ENCODE results near the gene EDIL3.

The EDIL3 gene, protein sequence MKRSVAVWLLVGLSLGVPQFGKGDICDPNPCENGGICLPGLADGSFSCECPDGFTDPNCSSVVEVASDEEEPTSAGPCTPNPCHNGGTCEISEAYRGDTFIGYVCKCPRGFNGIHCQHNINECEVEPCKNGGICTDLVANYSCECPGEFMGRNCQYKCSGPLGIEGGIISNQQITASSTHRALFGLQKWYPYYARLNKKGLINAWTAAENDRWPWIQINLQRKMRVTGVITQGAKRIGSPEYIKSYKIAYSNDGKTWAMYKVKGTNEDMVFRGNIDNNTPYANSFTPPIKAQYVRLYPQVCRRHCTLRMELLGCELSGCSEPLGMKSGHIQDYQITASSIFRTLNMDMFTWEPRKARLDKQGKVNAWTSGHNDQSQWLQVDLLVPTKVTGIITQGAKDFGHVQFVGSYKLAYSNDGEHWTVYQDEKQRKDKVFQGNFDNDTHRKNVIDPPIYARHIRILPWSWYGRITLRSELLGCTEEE

DNA sequence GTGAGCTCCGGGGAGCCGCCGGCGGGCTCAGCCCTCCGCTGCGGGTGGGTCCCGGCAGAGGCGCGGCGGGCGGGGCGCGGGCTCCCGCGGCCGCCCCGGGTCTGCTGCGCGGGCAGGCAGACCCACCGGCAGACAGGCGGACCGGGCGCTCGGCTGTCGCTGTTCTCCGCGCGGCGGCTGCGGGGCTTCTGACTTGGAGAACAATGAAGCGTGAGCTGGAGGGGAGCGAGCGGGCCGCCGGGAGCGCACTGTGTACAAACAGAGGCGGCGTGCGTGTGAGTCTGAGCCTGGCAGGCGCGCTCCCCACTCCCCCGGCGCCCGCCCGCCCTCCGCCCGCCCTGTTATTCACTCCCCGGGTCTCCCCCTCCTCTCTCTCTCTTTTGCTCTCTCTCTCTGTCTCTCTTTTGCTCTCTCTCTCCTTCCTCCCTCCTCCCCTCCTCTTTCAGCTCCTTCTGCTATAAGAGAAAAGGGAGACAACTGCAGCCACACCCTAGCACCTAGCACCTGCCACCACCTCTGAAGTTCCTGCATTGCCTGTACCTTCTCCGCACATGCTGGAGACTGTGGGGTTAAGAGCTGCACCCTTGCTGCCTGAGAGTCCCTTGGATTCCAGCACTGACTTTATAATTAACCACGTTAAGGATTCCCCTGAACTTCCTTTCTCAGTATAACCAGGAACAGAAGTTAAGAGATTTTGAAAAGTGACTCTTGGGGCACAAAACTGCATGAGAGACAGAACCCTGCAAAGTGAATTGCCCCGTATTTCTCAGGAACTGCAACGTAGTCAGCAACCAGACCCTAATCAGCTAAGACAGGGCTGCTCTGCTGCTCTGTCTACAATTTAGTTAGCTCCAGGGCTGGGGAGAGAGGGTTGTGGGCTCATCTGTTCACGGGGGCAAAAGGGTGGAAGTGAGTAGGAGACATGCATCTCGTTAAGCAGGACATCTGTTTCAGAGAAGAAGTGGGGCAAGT lies at the start of gene EDIL3:
TSS of gene EDIL3 (minus strand) at position 277 of the 972 bp plus-strand sequence. CDS start 506 bp downstream, outside the sequence.
- Mint-ChIP-seq H3K9me3 (no peaks in the 10 kb centered on the region), H3K27me3 (peaks cover 50% of the 10 kb centered on the region), H3K4me1 (no peaks in the 10 kb centered on the region), H3K27ac (no peak within 1 kb of the TSS), H3K4me3 (no peak within 1 kb of the TSS), H3K36me3 (ENCODE audit: low read depth) (no peaks in the 10 kb centered on the region)
- ATAC-seq (no peak), DNase-seq (no peak)

DNA sequence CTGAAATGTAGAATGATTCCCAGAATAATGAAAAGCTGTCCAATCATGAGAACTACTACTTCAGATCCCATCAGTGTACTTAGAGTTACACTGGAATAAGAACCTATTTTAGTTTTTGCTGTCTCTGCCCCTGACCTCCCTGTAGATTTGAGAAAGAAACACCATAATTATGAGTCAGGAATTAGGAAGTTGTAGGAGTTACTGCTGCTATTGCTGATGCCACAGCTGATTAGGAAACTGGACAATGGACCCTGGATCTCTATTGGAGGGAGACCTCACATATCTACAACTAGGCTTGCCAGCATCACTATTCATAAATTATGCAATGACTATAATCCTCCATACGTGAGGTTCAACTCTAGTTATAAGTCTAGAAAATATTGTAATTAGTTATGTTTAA lies 48.8 kb upstream of the EDIL3 start:
- Mint-ChIP-seq H3K4me3 (no peak overlapping the region), H3K4me1 (no peaks in the 10 kb centered on the region), H3K36me3 (ENCODE audit: low read depth) (no peaks in the 10 kb centered on the region), H3K27ac (no peak overlapping the region), H3K27me3 (no peaks in the 10 kb centered on the region), H3K9me3 (peaks cover 5% of the 10 kb centered on the region)
- DNase-seq (no peak), ATAC-seq (no peak)

DNA sequence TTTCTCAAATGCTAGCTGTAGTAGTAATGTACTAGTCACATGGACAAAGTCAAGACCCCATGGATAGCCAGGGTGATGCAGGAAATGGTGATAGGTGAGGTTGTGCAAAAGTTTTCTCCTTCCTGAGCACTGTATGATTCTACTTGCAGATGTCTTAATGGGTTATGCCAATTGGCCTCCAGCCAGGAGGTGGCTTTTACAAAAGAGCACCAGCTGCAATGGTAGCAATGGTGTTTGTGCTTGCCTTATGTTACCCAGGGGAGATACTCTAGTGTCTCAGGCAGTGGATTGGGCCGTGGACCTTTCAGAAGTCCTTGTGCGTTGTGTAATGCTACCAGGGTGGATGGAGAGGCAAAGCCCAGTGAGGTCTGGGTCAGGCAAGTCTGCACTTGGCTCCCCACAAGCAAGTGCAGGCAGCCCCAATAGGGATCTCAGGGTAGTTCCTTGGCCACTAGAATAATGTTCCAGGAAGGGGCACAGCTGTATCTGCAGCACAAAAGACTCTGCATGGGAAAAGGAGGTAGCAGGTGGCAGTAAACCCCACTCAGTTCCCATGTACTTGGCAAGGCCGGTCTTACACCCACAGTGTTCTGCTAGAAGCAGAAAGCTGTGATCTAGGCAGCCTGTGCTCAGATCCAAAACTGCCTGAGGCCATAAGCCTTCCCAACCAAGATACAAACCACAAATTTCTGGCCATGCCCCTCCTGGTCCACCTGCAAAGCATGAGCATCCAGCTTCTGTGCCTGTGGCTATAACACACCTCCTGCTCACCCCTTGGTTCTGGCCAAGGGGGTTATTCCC lies 46.4 kb upstream of the EDIL3 start:
- no peak overlapping the region for H3K4me3 Mint-ChIP-seq
- ATAC-seq: no peak

DNA sequence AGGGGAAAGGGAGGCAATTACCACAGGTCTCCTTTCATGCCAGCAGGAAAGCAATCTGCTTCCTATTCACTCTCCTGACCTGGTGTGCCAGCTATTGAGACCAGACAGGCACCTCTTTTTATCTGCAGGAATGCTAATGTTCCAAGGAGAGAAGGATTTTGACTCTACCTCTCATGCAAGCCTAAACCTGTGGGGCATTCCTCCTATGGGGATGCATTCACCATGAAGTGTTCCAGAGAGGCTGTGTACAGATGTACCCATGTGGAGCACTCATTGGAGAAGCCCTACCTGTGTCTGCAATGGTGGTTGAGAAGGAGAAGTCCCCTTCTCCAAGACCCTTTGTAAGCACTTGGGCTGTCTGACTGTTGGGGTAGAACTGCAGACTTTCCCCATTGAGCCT lies 45.4 kb upstream of the EDIL3 start:
- H3K4me1 Mint-ChIP-seq: no peaks in the 10 kb centered on the region
- H3K27ac Mint-ChIP-seq: no peak overlapping the region
- H3K4me3 Mint-ChIP-seq: no peak overlapping the region
- H3K36me3 Mint-ChIP-seq (ENCODE audit: low read depth): no peaks in the 10 kb centered on the region
- no peak for DNase-seq
- no peak for ATAC-seq
- no peaks in the 10 kb centered on the region for H3K27me3 Mint-ChIP-seq
- peaks cover 7% of the 10 kb centered on the region for H3K9me3 Mint-ChIP-seq

More for the DNA sequence above, 46.4 kb upstream of the EDIL3 start:
- H3K27ac Mint-ChIP-seq: no peak overlapping the region
- H3K9me3 Mint-ChIP-seq: peaks cover 7% of the 10 kb centered on the region
- no peaks in the 10 kb centered on the region for H3K27me3 Mint-ChIP-seq
- DNase-seq: no peak
- H3K36me3 Mint-ChIP-seq (ENCODE audit: low read depth): no peaks in the 10 kb centered on the region
- no peaks in the 10 kb centered on the region for H3K4me1 Mint-ChIP-seq

DNA sequence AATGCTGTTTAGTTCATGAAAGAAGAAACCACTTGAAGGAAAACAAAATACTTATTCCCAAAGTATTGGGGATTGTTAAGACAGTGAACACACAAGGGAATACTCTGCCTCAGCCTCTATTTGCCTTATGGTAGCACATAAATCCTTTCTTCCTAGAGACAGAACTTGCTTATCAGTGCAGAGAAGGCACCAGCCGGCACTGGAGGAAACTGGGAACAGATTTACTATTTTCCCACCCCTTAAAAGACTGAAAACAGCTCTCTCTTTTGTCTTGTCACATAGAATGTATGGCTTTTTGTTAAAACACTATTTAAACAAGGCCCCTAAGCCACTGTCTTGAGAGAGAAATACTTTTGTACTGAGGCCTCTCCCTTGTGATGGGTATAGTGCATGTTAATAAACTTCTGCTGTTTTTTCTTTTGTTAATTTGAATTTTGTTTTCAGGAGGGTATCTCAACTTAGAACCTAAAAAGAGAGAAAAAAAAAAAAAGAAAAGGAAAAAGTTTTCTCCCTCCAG lies 40.7 kb upstream of the EDIL3 start:
- DNase-seq: no peak
- Mint-ChIP-seq H3K9me3 (peaks cover 11% of the 10 kb centered on the region), H3K27me3 (no peaks in the 10 kb centered on the region), H3K36me3 (ENCODE audit: low read depth) (no peaks in the 10 kb centered on the region), H3K27ac (no peak overlapping the region), H3K4me1 (no peaks in the 10 kb centered on the region), H3K4me3 (no peak overlapping the region)
- no peak for ATAC-seq

DNA sequence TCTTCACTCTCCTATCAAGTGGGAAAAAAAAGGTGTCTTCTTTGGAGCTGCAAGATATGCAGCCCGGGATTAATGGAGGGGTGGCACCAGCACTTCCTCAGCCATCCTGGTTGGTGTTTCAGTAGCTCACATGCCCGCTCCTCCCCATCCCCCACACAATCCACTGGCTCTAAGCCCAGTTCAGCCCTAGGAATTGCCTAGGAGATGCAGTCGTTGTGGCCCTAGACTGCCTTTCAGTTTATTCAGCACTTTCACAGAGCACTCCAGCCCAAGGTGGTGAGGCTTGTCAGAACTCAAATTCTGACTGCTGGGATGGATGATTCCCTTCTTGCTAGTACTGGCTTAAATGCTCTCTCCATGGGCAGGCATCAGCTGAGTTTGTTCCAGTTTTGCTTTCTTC lies 35.1 kb upstream of the EDIL3 start:
- DNase-seq: no peak
- ATAC-seq: no peak
- Mint-ChIP-seq H3K4me1 (no peaks in the 10 kb centered on the region), H3K27me3 (no peaks in the 10 kb centered on the region), H3K4me3 (no peak overlapping the region), H3K36me3 (ENCODE audit: low read depth) (no peaks in the 10 kb centered on the region), H3K27ac (no peak overlapping the region), H3K9me3 (peaks cover 14% of the 10 kb centered on the region)

DNA sequence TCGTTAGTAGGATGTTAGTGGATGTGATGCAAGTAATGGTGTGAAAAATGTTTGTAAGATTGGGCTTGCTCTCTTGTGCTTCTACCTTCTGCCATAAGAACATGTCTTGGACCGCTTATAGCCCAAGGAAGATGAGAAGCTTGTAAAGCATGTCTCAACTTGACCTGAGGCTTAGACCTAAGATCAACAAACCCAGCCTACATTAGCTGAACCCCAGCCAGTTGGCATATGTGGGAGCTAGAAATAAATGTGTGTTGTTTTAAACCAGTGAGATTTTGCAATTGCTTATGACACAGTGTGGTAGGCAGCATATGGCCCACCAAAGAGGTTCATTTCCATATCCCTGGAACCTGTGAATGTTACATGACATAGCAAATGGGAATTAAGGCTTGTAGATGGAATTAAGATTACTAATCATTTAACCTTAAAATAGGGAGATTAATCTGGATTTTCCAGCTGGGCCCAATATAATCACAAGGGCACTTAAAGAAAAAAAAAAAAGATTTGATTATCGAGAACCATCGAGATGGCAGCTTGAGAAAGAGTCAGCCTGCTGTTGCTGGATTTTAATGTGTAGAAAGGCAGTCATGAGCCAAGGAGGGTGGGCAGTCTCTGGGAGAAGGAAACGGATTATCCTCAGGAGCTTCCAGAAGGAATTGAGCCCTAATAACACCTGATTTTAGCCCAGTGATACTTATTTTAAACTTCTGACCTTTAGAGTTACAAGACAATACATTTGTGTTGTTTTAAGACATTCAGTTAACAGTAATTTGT lies 27.3 kb upstream of the EDIL3 start:
- no peak for ATAC-seq
- Mint-ChIP-seq H3K4me1 (no peaks in the 10 kb centered on the region), H3K27me3 (no peaks in the 10 kb centered on the region), H3K27ac (no peak overlapping the region), H3K4me3 (no peak overlapping the region), H3K9me3 (peaks cover 9% of the 10 kb centered on the region), H3K36me3 (ENCODE audit: low read depth) (no peaks in the 10 kb centered on the region)
- DNase-seq: no peak

DNA sequence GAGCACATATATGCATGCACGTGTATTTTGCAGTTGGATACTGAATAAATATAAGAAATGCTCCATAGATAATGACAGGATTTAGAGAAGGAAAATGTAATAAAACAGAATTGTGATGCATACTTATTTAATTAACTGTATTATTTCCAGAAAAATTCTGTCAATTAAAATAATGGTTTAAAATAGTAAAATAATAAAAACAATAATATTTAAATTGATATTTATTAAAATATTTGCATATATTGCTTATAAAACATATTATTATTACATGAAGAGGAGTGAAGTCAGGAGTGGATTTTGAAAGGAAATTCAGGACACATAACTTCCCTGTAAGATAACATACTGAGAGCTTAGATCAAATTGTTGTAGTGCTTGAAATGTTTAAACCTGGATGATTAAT lies 21.4 kb upstream of the EDIL3 start:
- DNase-seq (no peak), ATAC-seq (no peak)
- H3K4me3 Mint-ChIP-seq: no peak overlapping the region
- no peaks in the 10 kb centered on the region for H3K36me3 Mint-ChIP-seq (ENCODE audit: low read depth)
- H3K9me3 Mint-ChIP-seq: no peaks in the 10 kb centered on the region
- H3K27ac Mint-ChIP-seq: no peak overlapping the region
- no peaks in the 10 kb centered on the region for H3K4me1 Mint-ChIP-seq
- no peaks in the 10 kb centered on the region for H3K27me3 Mint-ChIP-seq

DNA sequence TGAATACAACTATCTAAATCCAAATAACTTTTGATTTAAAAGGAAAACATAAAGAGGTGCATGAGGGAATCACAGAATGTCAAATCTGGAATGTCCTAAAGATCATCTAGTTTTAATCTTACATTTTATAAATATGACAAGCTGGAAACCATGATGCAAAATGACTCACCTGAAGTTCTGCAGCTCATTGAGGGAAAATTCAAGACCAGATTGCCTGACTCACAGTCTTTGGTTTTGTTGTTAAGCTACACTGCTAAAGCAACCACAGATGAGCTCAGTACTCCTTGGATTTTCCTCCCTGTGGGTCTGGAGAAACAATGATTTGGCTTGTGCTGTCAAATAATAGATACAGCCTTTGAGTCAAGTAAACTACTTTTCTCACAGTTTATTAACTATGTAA lies 19.1 kb upstream of the EDIL3 start:
- no peaks in the 10 kb centered on the region for H3K4me1 Mint-ChIP-seq
- H3K9me3 Mint-ChIP-seq: no peaks in the 10 kb centered on the region
- H3K36me3 Mint-ChIP-seq (ENCODE audit: low read depth): no peaks in the 10 kb centered on the region
- no peak overlapping the region for H3K4me3 Mint-ChIP-seq
- no peaks in the 10 kb centered on the region for H3K27me3 Mint-ChIP-seq
- ATAC-seq (no peak), DNase-seq (no peak)
- no peak overlapping the region for H3K27ac Mint-ChIP-seq

DNA sequence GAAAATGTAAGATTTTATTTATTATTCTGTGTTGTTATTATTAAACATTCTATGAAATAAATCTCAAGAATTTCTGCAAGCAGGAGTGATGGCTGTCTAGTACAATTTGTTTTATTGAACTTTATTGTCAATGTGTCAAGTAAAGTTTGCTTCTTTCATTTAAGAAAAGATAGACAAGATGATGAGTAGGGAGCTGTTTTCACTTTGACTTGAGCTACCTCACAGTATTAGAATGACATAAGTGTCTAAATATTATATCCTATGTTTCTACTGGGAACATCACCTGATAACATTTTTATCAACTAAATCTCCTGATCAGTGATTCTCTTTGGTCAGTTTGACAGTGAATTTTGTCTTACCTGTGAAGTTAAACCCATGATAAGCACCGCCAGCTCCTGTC lies 12.7 kb upstream of the EDIL3 start:
- Mint-ChIP-seq H3K27me3 (no peaks in the 10 kb centered on the region), H3K27ac (no peak overlapping the region), H3K9me3 (no peaks in the 10 kb centered on the region), H3K4me3 (no peak overlapping the region), H3K4me1 (no peaks in the 10 kb centered on the region), H3K36me3 (ENCODE audit: low read depth) (no peaks in the 10 kb centered on the region)
- ATAC-seq (no peak), DNase-seq (no peak)

DNA sequence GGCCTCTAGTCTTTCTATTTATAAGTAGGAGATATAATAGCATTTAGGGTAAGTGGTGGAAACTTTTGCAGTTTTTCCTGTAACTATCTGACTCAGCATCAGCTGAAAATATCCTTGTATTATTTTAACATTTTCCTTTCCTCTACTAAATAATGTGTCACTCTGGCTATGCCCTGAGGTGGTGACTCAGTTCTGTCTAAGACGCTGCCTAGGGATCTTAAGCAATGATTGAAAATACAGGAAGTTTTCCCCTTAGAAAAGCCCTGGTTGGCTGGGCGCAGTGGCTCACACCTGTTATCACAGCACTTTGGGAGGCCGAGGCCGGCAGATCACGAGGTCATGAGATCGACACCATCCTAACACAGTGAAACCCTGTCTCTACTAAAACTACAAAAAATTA lies 9.3 kb upstream of the EDIL3 start:
- no peak overlapping the region for H3K4me3 Mint-ChIP-seq
- H3K4me1 Mint-ChIP-seq: no peaks in the 10 kb centered on the region
- H3K27ac Mint-ChIP-seq: no peak overlapping the region
- H3K36me3 Mint-ChIP-seq (ENCODE audit: low read depth): no peaks in the 10 kb centered on the region
- DNase-seq (no peak), ATAC-seq (no peak)
- H3K9me3 Mint-ChIP-seq: no peaks in the 10 kb centered on the region
- H3K27me3 Mint-ChIP-seq: no peaks in the 10 kb centered on the region

DNA sequence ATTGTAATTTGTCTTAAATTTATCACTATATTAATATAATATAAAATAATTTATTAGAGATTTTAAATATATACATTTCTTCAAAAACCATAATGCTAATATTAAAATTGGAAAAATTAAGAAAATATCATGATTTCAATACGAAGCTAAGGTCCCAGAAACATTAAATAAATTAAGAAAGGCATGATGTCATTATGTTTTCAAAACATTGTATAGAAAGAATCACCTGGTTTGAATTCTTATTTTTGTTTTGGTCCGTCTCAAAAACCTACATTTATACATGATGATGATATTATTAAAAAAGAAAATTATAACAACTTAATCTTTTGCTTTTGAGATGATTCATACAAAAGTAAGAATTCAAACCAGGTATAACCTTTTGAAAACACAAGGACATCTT lies 8.2 kb upstream of the EDIL3 start:
- H3K9me3 Mint-ChIP-seq: no peaks in the 10 kb centered on the region

DNA sequence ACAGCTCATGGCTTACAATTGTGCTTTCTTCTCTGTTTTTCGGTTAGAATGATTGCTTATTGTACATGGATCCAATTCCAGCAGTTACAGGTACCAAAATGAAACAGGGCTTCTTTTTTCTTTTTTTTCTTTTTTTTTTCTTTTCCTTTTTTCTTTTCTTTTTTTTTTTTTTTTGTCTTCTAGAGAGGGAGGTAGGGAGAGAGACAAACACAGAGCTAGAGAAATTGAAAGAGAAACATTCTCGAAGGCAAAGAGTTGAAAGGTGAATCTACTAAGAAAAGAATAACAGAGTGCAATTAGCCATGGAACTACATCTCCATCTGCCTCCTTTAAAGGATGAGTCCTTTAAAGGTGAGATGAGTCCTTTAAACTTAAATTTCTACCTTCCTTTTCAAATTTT lies 1.0 kb upstream of the EDIL3 start:
- no peaks in the 10 kb centered on the region for H3K9me3 Mint-ChIP-seq
- H3K4me1 Mint-ChIP-seq: no peaks in the 10 kb centered on the region
- ATAC-seq (no peak), DNase-seq (no peak)
- peaks cover 50% of the 10 kb centered on the region for H3K27me3 Mint-ChIP-seq
- H3K36me3 Mint-ChIP-seq (ENCODE audit: low read depth): no peaks in the 10 kb centered on the region
- no peak overlapping the region for H3K4me3 Mint-ChIP-seq
- H3K27ac Mint-ChIP-seq: no peak overlapping the region

More for the DNA sequence above, 8.2 kb upstream of the EDIL3 start:
- no peak overlapping the region for H3K27ac Mint-ChIP-seq
- H3K36me3 Mint-ChIP-seq (ENCODE audit: low read depth): no peaks in the 10 kb centered on the region
- no peaks in the 10 kb centered on the region for H3K4me1 Mint-ChIP-seq
- no peak for ATAC-seq
- no peak overlapping the region for H3K4me3 Mint-ChIP-seq
- H3K27me3 Mint-ChIP-seq: no peaks in the 10 kb centered on the region
- DNase-seq: no peak

All from activated naive CD8-positive, alpha-beta T cell treated with anti-CD3 and anti-CD28 coated beads, Interleukin-2, amount 50 U/mL, for 24 hours (primary cell).